Lower lobe of right lung (tissue), 2 donors: ENCODE measurements around the gene CYCS. TPM values are rescaled to one million over a fixed set of nuclear protein-coding genes. Genes with fewer than 3 reads are reported as not detected.

Experiments
- ATAC-seq, 2 donors: fragments of 200-7000 bp; cut with Tn5 transposase; one replicate each; pipeline ENCODE4 v1.9.1; 2020 to 2022; ENCODE audit warnings: mild to moderate bottlenecking in 2 of 2, moderate library complexity in 2 of 2
- DNase-seq: peaks from one replicate; pipeline ENCODE4 v3.0.0-alpha.2; 2020
- H3K27ac ChIP-seq: fragments of 200-600 bp; one replicate; pipeline ENCODE4 v1.8.0; 2022
- H3K27me3 ChIP-seq: fragments of 200-600 bp; one replicate; pipeline ENCODE4 v1.8.0; 2022; ENCODE audit warnings: low read depth
- H3K36me3 ChIP-seq: fragments of 200-600 bp; one replicate; pipeline ENCODE4 v1.8.0; 2022; ENCODE audit warnings: mild to moderate bottlenecking
- H3K4me1 ChIP-seq: fragments of 200-600 bp; one replicate; pipeline ENCODE4 v1.8.0; 2022
- H3K4me3 ChIP-seq: fragments of 200-600 bp; one replicate; pipeline ENCODE4 v1.8.0; 2022; ENCODE audit warnings: mild to moderate bottlenecking
- H3K9me3 ChIP-seq: fragments of 200-600 bp; one replicate; pipeline ENCODE4 v1.8.0; 2022
- intact Hi-C: fragments of 100-400 bp; cut with DNase I; formaldehyde crosslinking; loops from one replicate; pipeline ENCODE4 v1.11.0; 2022
- total RNA-seq: library from RNA; stranded (reverse); fragmentation: NEBNext Ultra II Directional; extraction: Animal tissue kit (Norgen Biotek cat#: 25700); gene quantifications from one replicate; pipeline ENCODE4 v1.2.1, GENCODE V29; 2021
- TF ChIP-seq, protein P1 (sequence below): fragments of 200-600 bp; IDR thresholded peaks from one replicate; pipeline ENCODE4 v1.8.0; 2022; ENCODE audit warnings: antibody characterized with exemption, mild to moderate bottlenecking
- donor health status: DM: no; HTN: yes; CAD: no; lungs with severe emphysema.

CYCS gene
- total RNA-seq, 1 donor from 2014 or later, result 62.3 TPM

DNA sequence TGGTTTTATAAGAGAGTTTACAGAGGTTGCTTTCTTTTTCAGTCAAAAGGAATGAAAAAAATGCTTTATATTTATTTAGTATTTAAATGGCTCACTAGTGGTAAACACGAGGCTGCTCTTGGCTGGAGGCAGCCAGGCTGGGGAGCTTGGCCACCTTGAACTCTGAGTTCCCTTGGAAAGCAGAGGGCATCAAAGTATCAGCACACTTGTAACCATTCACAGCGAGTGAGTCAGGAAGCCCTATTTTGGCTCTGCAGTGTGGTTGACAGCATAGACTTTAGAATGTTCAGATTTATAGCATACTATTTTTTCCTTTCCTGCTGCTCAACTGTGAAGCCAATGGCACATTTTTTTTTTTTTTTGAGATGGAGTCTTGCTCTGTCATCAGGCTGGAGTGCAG is 51.6 kb downstream of the CYCS start:
- H3K27me3 ChIP-seq, result no peaks in the 10 kb centered on the region
- H3K4me3 ChIP-seq, result no peak overlapping the region
- no peaks in the 10 kb centered on the region for H3K9me3 ChIP-seq
- DNase-seq, result no peak
- no peak overlapping the region for H3K27ac ChIP-seq
- no peaks in the 10 kb centered on the region for H3K4me1 ChIP-seq
- TF ChIP-seq, protein P1, sequence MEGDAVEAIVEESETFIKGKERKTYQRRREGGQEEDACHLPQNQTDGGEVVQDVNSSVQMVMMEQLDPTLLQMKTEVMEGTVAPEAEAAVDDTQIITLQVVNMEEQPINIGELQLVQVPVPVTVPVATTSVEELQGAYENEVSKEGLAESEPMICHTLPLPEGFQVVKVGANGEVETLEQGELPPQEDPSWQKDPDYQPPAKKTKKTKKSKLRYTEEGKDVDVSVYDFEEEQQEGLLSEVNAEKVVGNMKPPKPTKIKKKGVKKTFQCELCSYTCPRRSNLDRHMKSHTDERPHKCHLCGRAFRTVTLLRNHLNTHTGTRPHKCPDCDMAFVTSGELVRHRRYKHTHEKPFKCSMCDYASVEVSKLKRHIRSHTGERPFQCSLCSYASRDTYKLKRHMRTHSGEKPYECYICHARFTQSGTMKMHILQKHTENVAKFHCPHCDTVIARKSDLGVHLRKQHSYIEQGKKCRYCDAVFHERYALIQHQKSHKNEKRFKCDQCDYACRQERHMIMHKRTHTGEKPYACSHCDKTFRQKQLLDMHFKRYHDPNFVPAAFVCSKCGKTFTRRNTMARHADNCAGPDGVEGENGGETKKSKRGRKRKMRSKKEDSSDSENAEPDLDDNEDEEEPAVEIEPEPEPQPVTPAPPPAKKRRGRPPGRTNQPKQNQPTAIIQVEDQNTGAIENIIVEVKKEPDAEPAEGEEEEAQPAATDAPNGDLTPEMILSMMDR, result no peak
- ATAC-seq, result peak; percentile 70 to 84
- no peaks in the 10 kb centered on the region for H3K36me3 ChIP-seq
- intact Hi-C loops, result no loop called here

Other genes starting within 250 kb of the CYCS start
- gene OSBPL3, start 145.1 kb downstream of the CYCS start, total RNA-seq, result 24.9 TPM
- gene NPVF, start 103.2 kb upstream of the CYCS start, total RNA-seq, result not detected